Stimulated activated memory B cell treated with anti-CD40 and anti-IgM and Interleukin-4, amounts not matched to agents 10 μg/mL and 1 μg/mL and 100 μg/mL, for 72 hours (primary cell): ENCODE measurements around the gene OR10A3.

Experiments
- ATAC-seq: fragments of 150-1000 bp; cut with Tn5 transposase; 2 replicates; pipeline ENCODE4 v1.10.0; 2021
- H3K27ac Mint-ChIP-seq: one replicate; pipeline ENCODE4 v1.8.0; 2022; ENCODE audit warnings: mild to moderate bottlenecking, mixed read lengths
- H3K27me3 Mint-ChIP-seq: one replicate; pipeline ENCODE4 v1.8.0; 2022; ENCODE audit warnings: mixed read lengths
- H3K36me3 Mint-ChIP-seq: one replicate; pipeline ENCODE4 v1.8.0; 2022; ENCODE audit warnings: mixed read lengths
- H3K4me1 Mint-ChIP-seq: one replicate; pipeline ENCODE4 v1.8.0; 2022; ENCODE audit warnings: mixed read lengths
- H3K4me3 Mint-ChIP-seq: one replicate; pipeline ENCODE4 v1.8.0; 2022; ENCODE audit warnings: mild to moderate bottlenecking, moderate library complexity, mixed read lengths
- H3K9me3 Mint-ChIP-seq: one replicate; pipeline ENCODE4 v1.8.0; 2022; ENCODE audit warnings: mixed read lengths

Gene OR10A3

GRCh38 chr11:7906481-7906880, 35.0 kb downstream of the OR10A3 start:
- Mint-ChIP-seq H3K4me3 (no peak overlapping the region), H3K9me3 (no peaks in the 10 kb centered on the region), H3K27ac (no peak overlapping the region), H3K4me1 (no peaks in the 10 kb centered on the region), H3K36me3 (no peaks in the 10 kb centered on the region), H3K27me3 (peaks cover 9% of the 10 kb centered on the region)
- ATAC-seq = no peak

- no peak for ATAC-seq
- Mint-ChIP-seq H3K27ac (no peak overlapping the region), H3K4me3 (no peak overlapping the region), H3K4me1 (no peaks in the 10 kb centered on the region), H3K27me3 (peaks cover 9% of the 10 kb centered on the region), H3K9me3 (no peaks in the 10 kb centered on the region), H3K36me3 (no peaks in the 10 kb centered on the region)
Observed at GRCh38 chr11:7905961-7906429, 35.5 kb downstream of the OR10A3 start.

- Mint-ChIP-seq H3K27ac (no peak overlapping the region), H3K4me1 (no peaks in the 10 kb centered on the region), H3K36me3 (no peaks in the 10 kb centered on the region), H3K27me3 (peaks cover 9% of the 10 kb centered on the region), H3K4me3 (no peak overlapping the region), H3K9me3 (no peaks in the 10 kb centered on the region)
- ATAC-seq = no peak
Observed at GRCh38 chr11:7905549-7905948, 36.0 kb downstream of the OR10A3 start.

GRCh38 chr11:7904917-7905316, 36.6 kb downstream of the OR10A3 start:
- H3K36me3 Mint-ChIP-seq = no peaks in the 10 kb centered on the region
- no peaks in the 10 kb centered on the region for H3K4me1 Mint-ChIP-seq
- ATAC-seq = no peak
- H3K27ac Mint-ChIP-seq = no peak overlapping the region
- H3K27me3 Mint-ChIP-seq = peaks cover 9% of the 10 kb centered on the region
- H3K4me3 Mint-ChIP-seq = no peak overlapping the region
- H3K9me3 Mint-ChIP-seq = peaks cover 1% of the 10 kb centered on the region

- Mint-ChIP-seq H3K36me3 (no peaks in the 10 kb centered on the region), H3K4me1 (no peaks in the 10 kb centered on the region)
Observed at GRCh38 chr11:7903940-7904339, 37.6 kb downstream of the OR10A3 start.

GRCh38 chr11:7901319-7901854, 40.1 kb downstream of the OR10A3 start:
- Mint-ChIP-seq H3K4me3 (no peak overlapping the region), H3K36me3 (no peaks in the 10 kb centered on the region), H3K4me1 (no peaks in the 10 kb centered on the region), H3K27ac (no peak overlapping the region), H3K27me3 (no peaks in the 10 kb centered on the region), H3K9me3 (peaks cover 6% of the 10 kb centered on the region)
- ATAC-seq = no peak

More at GRCh38 chr11:7903940-7904339, 37.6 kb downstream of the OR10A3 start:
- Mint-ChIP-seq H3K9me3 (peaks cover 6% of the 10 kb centered on the region), H3K27me3 (peaks cover 6% of the 10 kb centered on the region), H3K4me3 (no peak overlapping the region), H3K27ac (no peak overlapping the region)
- ATAC-seq = no peak

GRCh38 chr11:7900686-7901085, 40.8 kb downstream of the OR10A3 start:
- Mint-ChIP-seq H3K27ac (no peak overlapping the region), H3K27me3 (peaks cover 2% of the 10 kb centered on the region), H3K4me1 (no peaks in the 10 kb centered on the region), H3K9me3 (peaks cover 6% of the 10 kb centered on the region), H3K36me3 (no peaks in the 10 kb centered on the region), H3K4me3 (no peak overlapping the region)
- ATAC-seq = no peak

GRCh38 chr11:7899418-7899817, 42.1 kb downstream of the OR10A3 start:
- Mint-ChIP-seq H3K27me3 (peaks cover 9% of the 10 kb centered on the region), H3K4me1 (no peaks in the 10 kb centered on the region), H3K4me3 (no peak overlapping the region), H3K36me3 (no peaks in the 10 kb centered on the region), H3K27ac (no peak overlapping the region), H3K9me3 (peaks cover 10% of the 10 kb centered on the region)
- ATAC-seq = no peak

- peaks cover 10% of the 10 kb centered on the region for H3K9me3 Mint-ChIP-seq
- no peak for ATAC-seq
Observed at GRCh38 chr11:7898666-7899283, 42.7 kb downstream of the OR10A3 start.

GRCh38 chr11:7896009-7896785, 45.3 kb downstream of the OR10A3 start:
- ATAC-seq = no peak
- Mint-ChIP-seq H3K27me3 (peaks cover 9% of the 10 kb centered on the region), H3K27ac (no peak overlapping the region), H3K4me1 (peaks cover 13% of the 10 kb centered on the region), H3K9me3 (peaks cover 10% of the 10 kb centered on the region), H3K4me3 (no peak overlapping the region), H3K36me3 (no peaks in the 10 kb centered on the region)

More at GRCh38 chr11:7898666-7899283, 42.7 kb downstream of the OR10A3 start:
- no peaks in the 10 kb centered on the region for H3K4me1 Mint-ChIP-seq
- no peak overlapping the region for H3K4me3 Mint-ChIP-seq
- no peaks in the 10 kb centered on the region for H3K36me3 Mint-ChIP-seq
- no peak overlapping the region for H3K27ac Mint-ChIP-seq
- H3K27me3 Mint-ChIP-seq = peaks cover 9% of the 10 kb centered on the region

- Mint-ChIP-seq H3K4me1 (peaks cover 30% of the 10 kb centered on the region), H3K9me3 (peaks cover 7% of the 10 kb centered on the region), H3K36me3 (no peaks in the 10 kb centered on the region), H3K27ac (no peak overlapping the region), H3K4me3 (no peak overlapping the region), H3K27me3 (peaks cover 9% of the 10 kb centered on the region)
- no peak for ATAC-seq
Observed at GRCh38 chr11:7894251-7894650, 47.3 kb downstream of the OR10A3 start.

GRCh38 chr11:7893796-7894195, 47.7 kb downstream of the OR10A3 start:
- Mint-ChIP-seq H3K4me1 (peaks cover 31% of the 10 kb centered on the region), H3K36me3 (no peaks in the 10 kb centered on the region), H3K27me3 (peaks cover 9% of the 10 kb centered on the region), H3K9me3 (peaks cover 4% of the 10 kb centered on the region), H3K4me3 (no peak overlapping the region), H3K27ac (no peak overlapping the region)
- ATAC-seq = no peak

- Mint-ChIP-seq H3K4me1 (peaks cover 31% of the 10 kb centered on the region), H3K27ac (no peak overlapping the region), H3K4me3 (no peak overlapping the region), H3K9me3 (peaks cover 4% of the 10 kb centered on the region), H3K27me3 (peaks cover 9% of the 10 kb centered on the region), H3K36me3 (no peaks in the 10 kb centered on the region)
- peak; percentile 51 for ATAC-seq
Observed at GRCh38 chr11:7892840-7893254, 48.7 kb downstream of the OR10A3 start.

- no peaks in the 10 kb centered on the region for H3K36me3 Mint-ChIP-seq
- no peak overlapping the region for H3K4me3 Mint-ChIP-seq
- ATAC-seq = peak; percentile 75
- no peak overlapping the region for H3K27ac Mint-ChIP-seq
- peaks cover 9% of the 10 kb centered on the region for H3K27me3 Mint-ChIP-seq
- H3K9me3 Mint-ChIP-seq = peaks cover 4% of the 10 kb centered on the region
- H3K4me1 Mint-ChIP-seq = peaks cover 31% of the 10 kb centered on the region
Observed at GRCh38 chr11:7892059-7892699, 49.3 kb downstream of the OR10A3 start.

- Mint-ChIP-seq H3K9me3 (peaks cover 4% of the 10 kb centered on the region), H3K4me3 (peak overlapping the region; percentile 32), H3K4me1 (peaks cover 31% of the 10 kb centered on the region), H3K27me3 (peaks cover 6% of the 10 kb centered on the region), H3K27ac (peak overlapping the region; percentile 36), H3K36me3 (no peaks in the 10 kb centered on the region)
- ATAC-seq = no peak
Observed at GRCh38 chr11:7890417-7891172, 50.9 kb downstream of the OR10A3 start.
